GM10248 (cell line): ENCODE results near the gene ATP5F1A.
"Not testable (repeated sequence)": the region's sequence is repeated elsewhere in the genome, so short reads cannot be mapped to it uniquely, and the experiment has no call there.

Source experiments
- CTCF ChIA-PET: fragments of 300-600 bp; sonication (Branson Sonifier 250); formaldehyde crosslinking; extraction: SDS; loops from one replicate; lab custom pipeline; 2021; ENCODE audit warnings: antibody characterized with exemption; lab: Yijun Ruan, JAX
- POLR2A ChIA-PET: fragments of 350-650 bp; sonication (Branson Sonifier 250); formaldehyde crosslinking; extraction: SDS; loops from one replicate; lab custom pipeline; 2020; ENCODE audit warnings: antibody characterized with exemption; lab: Yijun Ruan, JAX
- DNase-seq: peaks from one replicate; pipeline ENCODE4 v3.0.0; 2012; ENCODE audit errors: extremely low spot score
- TF ChIP-seq, protein P1 (sequence below): IDR thresholded peaks from 2 replicates; pipeline ENCODE4 v1.5.1; 2012; ENCODE audit warnings: mild to moderate bottlenecking, low read depth; ENCODE audit errors: extremely low read depth, missing control alignments, control extremely low read depth

Gene ATP5F1A

DNA sequence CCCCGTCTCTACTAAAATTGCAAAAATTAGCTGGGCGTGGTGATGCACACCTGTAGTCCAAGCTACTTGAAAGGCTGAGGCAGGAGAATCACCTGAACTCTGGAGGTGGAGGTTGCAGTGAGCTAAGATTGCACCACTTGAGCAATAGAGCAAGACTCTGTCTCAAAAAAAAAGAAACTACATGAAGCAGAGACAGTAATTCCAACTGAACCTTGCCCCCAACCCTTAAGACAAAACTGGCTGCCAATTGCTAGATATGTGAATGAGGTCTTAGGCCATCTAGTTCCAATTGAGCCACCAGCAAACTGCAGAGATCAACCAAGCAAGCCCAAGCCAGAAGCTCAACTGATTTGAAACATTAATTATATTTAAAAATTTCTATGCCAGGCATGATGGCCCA is 32.0 kb upstream of the ATP5F1A start:
- ChIA-PET POLR2A (no interaction called here), CTCF (interaction anchor here (1.1 to 1.2 kb wide), 2 partner anchors 11 to 47 kb away, joined by 3 read pairs; no protein-coding TSS in a partner anchor)
- no peak for DNase-seq
- TF ChIP-seq, protein P1, sequence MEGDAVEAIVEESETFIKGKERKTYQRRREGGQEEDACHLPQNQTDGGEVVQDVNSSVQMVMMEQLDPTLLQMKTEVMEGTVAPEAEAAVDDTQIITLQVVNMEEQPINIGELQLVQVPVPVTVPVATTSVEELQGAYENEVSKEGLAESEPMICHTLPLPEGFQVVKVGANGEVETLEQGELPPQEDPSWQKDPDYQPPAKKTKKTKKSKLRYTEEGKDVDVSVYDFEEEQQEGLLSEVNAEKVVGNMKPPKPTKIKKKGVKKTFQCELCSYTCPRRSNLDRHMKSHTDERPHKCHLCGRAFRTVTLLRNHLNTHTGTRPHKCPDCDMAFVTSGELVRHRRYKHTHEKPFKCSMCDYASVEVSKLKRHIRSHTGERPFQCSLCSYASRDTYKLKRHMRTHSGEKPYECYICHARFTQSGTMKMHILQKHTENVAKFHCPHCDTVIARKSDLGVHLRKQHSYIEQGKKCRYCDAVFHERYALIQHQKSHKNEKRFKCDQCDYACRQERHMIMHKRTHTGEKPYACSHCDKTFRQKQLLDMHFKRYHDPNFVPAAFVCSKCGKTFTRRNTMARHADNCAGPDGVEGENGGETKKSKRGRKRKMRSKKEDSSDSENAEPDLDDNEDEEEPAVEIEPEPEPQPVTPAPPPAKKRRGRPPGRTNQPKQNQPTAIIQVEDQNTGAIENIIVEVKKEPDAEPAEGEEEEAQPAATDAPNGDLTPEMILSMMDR: no peak

DNA sequence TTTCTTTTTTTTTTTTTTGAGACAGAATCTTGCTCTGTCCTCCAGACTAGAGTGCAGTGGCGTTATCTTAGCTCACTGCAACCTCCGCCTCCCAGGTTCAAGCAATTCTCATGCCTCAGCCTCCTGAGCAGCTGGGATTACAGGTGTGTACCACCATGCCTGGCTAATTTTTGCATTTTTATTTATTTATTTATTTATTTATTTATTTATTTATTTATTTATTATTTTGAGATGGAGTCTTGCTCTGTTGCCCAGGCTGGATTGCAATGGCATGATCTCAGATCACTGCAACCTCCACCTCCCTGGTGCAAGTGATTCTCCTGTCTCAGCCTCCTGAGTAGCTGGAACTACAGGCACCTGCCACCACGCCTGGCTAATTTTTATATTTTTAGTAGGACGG is 28.5 kb upstream of the ATP5F1A start:
- DNase-seq, POLR2A ChIA-PET: not testable (repeated sequence)
- CTCF ChIA-PET: interaction anchor here (0.6 to 2.0 kb wide), 3 partner anchors 12 to 154 kb away, joined by 3 to 7 read pairs (median 6); no protein-coding TSS in a partner anchor

DNA sequence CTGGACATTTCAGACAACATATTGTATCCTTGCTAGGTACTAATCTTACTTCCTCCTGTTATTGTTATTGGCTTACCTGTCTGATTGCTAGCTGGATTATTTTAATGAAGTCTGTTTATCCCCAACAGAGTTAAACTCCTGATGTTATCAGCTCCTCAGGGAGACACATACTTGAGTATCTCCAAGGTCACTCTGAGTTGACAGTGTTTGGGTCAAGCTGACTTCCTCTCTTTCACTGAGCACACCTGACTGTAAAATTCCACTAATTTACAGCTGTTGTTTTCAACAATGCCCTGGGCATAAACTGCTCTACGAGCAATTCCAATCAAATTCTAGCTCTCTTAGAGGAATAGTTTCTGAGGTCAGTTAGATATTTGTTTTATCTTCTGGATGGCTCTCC is 15.7 kb upstream of the ATP5F1A start:
- TF ChIP-seq, protein P1: no peak
- DNase-seq: no peak
- POLR2A ChIA-PET: interaction anchor here (0.5 kb wide), 1 partner anchor 47 kb away, joined by 3 read pairs; no protein-coding TSS in a partner anchor
- CTCF ChIA-PET: interaction anchor here (0.8 to 2.0 kb wide), 4 partner anchors 13 to 544 kb away, joined by 3 to 7 read pairs (median 5); no protein-coding TSS in a partner anchor

DNA sequence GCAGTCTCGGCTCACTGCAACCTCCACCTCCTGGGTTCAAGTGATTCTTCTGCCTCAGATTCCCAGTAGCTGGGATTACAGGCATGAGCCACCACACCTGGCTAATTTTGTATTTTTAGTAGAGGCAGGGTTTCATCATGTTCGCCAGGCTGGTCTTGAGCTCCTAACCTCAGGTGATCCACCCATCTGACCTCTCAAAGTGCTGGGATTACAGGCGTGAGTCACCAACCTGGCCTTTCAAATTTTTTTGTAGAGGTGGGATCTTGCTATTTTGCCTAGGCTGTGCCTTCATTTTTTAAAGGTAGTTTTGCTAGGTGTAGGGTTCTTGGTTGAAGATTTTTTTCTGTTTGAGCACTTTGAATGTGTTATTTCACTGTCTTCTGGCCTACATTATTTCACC is 12.3 kb upstream of the ATP5F1A start:
- CTCF ChIA-PET: interaction anchor here (0.9 kb wide), 2 partner anchors 9 to 12 kb away, joined by 3 read pairs; no protein-coding TSS in a partner anchor
- no peak for DNase-seq
- TF ChIP-seq, protein P1: no peak
- POLR2A ChIA-PET: no interaction called here

DNA sequence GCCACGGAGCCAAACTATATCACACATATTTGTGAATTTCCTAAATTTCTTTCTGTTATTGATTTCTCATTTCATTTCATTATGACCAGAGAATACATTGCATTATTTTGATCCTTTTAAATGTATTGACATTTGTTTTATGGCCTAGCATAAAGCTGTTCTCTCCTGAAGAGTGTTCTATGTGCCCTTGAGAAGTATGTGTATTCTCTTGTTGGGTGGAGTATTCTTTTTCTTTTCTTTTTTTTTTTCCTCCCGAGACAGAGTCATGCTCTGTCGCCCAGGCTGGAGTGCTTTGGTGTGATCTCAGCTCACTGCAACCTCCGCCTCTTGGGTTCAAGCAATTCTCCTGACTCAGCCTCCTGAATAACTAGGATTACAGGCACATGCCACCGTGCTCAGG is 11.3 kb upstream of the ATP5F1A start:
- CTCF ChIA-PET: interaction anchor here (0.9 kb wide), 1 partner anchor 10 kb away, joined by 3 read pairs; no protein-coding TSS in a partner anchor
- POLR2A ChIA-PET: no interaction called here
- no peak for DNase-seq
- TF ChIP-seq, protein P1: no peak

DNA sequence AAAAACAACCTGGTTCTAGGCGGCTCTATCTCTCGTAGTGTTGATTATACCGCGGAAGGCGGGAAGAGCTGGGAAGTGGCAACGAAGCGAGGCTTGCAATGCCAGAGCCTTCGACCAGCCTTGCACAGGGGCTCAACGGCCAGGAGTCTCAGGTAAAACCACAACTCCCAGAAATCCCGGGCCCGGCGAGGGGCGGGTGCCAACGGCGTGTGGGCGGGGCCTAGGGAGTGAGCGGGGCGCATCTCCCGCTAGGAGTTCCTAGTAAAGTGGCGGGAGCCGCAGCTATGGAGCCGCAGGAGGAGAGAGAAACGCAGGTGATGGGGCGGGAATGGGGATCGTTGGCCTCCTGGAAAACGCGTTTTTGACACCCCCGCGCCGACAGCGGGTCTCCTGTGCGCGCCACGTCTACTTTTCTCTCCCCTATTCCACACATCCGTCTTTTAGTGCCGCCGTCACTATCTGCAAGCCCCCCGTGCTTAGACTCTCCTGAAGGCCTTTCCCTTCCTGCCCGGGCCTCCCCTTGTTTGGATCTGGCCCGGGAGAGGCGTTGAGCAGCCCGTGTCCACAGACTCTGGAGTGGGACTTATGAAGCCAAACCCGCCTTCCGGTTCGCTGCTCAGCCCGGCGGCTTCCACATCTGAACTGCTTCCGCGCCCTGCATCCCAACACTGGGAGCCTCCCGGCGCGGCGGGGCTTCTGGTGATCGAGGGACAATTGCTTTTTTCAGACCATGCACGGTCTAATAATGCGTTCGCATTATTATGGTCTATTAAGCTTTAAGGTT is 6.2 kb upstream of the ATP5F1A start, which contains the start of gene HAUS1:
HAUS1 (plus strand) TSS at position 258 of the 784 bp plus-strand sequence; CDS start at position 285, 27 bp downstream.
- DNase-seq: peak; percentile 87
- ChIA-PET POLR2A (interaction anchor here (0.6 kb wide), 1 partner anchor 69 kb away, joined by 3 read pairs; no protein-coding TSS in a partner anchor), CTCF (interaction anchor here (2.3 kb wide), 1 partner anchor 70 kb away, joined by 13 read pairs; a partner anchor contains a TSS)
- TF ChIP-seq, protein P1: no peak
